ENCODE data around the gene DBI.
"Not testable (repeated sequence)": the region's sequence is repeated elsewhere in the genome, so short reads cannot be mapped to it uniquely, and the experiment has no call there.

The DBI gene

DNA sequence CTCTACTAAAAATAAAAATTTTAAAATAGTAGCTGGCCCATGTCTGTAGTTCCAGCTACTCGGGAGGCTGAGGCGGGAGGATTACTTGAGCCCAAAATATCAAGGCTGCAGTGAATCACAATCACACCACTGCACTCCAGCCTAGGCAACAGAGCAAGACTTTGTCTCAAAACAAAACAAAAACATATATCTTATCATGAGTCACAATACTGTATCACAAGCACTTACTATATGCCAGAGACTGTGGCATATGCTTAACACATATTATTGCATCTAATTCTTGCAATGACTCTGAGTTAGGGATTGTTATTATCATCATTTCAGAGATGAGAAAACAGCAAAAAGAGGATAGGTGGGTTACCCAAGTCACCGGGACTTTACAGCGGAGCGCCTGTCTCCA, 35.3 kb downstream of the DBI start:
- no peak for DNase-seq (ENCODE audit: low read depth in 2 of 2)

DNA sequence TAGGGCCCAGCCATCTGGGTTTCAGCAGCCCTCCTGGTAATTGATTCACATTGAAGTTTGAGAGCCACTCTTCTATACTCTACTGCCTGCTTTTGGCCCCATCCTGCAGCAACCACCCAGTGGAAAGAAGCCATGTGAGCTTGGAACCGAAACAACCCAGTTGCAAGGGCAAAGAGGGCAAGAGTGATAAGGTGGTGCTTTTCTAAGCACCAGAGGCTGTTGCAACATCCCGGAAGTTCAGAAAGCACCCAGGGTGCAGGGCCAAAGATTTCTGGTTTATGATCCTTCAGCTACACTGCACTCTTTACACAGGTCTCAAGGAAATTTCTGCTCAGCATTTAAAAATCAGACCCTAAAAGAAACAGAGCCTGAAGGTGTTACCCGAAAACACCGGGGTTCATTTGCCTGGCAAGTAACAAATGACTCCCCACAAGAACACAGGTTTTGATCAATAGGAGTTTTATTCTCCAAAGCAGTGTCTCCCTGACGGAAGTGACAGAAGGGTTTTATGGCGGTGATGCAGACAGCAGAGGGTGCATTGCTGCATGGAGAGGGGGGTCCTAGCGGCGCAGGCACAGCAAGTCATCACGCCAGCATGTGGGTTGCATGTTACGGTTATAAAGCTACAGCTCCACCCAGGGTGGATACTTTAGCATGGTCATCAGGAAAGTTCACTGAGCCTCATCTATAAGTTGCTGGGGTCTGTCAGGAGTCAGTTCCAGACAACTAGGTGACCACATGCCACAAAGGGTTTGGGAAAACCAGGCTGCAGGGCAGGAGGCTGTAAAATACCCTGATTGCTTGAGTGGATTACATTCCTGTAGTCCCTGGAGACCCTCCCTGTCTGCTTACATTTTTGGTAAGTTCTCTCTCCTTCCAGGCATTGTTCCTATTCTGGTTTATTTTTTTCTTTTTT, 36.1 kb downstream of the DBI start:
- DNase-seq (ENCODE audit: low read depth in 2 of 2): no peak

DNA sequence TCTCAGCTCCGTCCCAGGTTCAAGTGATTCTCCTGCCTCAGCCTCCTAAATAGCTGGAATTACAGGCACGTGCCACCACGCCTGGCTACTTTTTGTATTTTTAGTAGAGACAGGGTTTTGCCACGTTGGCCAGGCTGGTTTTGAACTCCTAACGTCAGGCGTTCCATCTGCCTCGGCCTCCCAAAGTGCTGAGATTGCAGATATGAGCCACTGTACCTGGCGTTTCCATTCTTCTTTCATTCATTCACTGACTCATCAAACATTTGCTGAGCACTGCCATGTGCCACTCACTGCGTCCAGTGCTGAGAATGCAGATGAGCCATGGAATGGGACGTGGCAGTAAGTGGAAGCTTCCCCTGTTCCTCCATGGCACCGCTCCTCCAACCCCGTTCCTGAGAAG, 36.8 kb downstream of the DBI start:
- DNase-seq (ENCODE audit: low read depth in 2 of 2): not testable (repeated sequence)

DNA sequence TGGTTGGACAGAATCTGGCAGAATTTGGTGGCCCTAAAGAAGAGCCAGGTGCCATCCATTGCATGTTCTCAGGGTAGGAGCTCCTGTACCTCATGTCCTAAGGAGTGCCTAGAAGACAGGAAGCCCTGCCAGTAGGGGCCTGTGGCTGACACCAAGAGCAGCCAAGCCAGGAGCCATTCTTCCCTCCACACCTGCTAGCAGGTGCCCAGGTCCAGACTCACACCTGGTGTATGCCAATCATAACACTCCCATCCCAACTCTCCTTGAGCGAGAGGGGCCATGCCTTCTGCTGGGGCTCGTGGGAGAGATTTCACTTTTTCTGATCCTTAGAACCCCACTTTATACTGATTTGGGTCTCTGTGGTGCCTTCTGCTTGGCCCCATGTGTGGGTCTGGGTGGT, 38.4 kb downstream of the DBI start:
- DNase-seq (ENCODE audit: low read depth in 2 of 2): no peak

DNA sequence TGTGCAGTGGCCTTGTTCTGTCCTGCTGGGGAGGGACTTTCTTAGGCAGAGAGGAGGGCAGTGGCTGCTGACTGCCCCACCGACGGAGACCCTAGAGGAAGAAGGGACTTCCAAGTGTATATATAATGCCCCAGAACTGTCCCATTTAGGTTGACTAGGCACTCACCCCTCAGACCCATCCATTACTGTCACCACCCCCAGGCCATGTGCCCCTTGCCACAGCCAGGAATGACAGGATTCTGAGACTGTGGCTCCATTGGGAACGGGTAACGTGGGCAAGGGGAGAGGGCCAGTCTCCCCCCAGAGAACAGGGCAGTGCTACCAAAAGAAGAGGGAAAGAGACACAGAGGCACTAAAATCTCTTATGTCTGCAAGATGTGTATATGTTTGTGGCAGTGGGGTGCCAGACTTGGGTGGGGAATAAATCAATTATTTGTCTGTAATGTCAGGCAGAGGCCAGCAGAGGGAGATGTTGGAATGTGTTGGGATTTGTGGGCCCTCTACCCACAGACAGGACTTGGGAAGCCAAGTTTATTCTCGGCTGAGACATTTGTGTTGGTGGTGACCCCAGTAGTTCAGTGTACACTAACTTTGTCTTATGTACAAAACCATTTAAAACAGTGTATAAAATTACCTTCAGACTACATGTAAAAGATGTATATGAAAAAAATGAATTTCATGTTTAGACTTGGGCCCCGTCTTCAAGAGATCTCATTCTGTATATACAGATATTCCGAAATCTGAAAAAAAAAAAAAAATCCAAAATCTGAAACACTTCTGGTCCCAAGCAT, 40.8 kb downstream of the DBI start:
- DNase-seq (ENCODE audit: low read depth in 2 of 2): peak in 1 of 2 donors; percentile 9

DNA sequence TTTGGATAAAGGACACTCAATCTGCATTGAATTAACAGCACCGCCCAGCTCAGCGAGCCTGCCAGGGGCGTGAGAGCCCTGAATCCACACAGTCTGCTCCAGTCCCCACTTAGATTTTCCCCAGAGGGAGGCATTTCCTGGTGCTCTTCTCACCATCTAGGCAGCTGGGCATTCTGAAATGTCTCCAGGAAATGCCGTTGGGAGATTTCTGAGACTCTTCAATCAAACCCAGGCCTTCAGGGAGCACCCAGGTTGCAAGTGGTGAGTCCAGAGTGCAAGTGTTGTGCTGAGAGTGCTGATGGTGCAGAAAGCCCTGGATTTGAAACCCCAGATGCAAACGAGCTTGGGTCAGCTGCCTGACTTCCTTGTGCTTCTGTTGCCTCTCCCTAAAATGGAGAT, 41.4 kb downstream of the DBI start:
- DNase-seq (ENCODE audit: low read depth in 2 of 2): no peak

DNA sequence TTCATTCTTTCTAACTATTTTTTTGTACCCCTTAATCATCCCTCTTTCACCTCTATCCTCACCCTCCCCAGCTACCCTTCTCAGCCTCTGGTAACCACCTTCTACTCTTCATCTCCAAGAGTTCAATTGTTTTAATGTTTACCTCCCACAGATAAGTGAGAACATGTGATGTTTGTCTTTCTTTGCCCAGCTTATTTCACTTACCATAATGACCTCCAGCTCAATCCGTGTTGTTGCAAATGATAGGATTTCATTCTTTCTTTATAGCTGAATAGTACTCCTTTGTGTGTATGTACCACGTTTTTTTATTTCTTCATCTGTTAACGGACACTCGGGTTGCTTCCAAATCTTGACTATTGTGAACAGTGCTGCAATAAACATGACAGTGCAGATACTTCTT, 42.7 kb downstream of the DBI start:
- DNase-seq (ENCODE audit: low read depth in 2 of 2): no peak

DNA sequence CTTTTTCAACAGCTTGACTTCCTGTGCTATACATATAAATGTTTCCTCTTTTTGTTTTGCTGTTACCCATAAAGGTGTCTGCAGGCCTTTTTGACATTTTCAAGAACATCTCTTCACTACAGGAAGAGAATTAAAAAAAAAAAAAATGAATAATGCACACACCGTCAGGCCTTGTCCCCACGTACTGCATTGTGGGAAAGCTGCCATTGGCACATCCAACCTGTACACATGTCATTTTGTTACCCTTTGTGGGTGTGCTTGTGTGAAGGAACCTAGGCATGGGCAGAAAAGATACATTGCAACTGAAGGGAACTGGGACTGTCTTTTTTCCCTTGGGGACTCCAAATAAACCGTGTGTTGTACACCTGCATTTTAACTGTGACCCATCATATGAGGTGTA, 48.1 kb downstream of the DBI start:
- no peak for DNase-seq (ENCODE audit: low read depth in 2 of 2)

DNA sequence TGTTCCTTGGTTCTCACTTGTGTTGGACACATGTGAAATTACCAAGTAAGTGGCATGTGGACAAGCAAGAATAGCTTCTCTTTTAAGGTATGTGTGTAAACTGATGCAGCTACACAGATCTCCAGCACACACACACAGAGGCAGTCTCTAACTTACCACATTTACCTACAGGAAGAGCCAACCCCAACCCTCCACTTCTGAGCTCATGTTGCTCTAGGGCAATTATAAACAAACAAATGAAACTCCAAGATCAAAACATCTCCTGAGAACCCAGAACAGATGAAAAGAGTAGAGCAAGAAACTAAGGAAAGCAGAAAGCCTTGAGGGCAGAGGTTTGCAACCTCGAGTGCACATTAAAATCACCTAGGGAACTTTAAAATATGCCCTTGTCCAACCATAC, 48.9 kb downstream of the DBI start:
- no peak for DNase-seq (ENCODE audit: low read depth in 2 of 2)

DNA sequence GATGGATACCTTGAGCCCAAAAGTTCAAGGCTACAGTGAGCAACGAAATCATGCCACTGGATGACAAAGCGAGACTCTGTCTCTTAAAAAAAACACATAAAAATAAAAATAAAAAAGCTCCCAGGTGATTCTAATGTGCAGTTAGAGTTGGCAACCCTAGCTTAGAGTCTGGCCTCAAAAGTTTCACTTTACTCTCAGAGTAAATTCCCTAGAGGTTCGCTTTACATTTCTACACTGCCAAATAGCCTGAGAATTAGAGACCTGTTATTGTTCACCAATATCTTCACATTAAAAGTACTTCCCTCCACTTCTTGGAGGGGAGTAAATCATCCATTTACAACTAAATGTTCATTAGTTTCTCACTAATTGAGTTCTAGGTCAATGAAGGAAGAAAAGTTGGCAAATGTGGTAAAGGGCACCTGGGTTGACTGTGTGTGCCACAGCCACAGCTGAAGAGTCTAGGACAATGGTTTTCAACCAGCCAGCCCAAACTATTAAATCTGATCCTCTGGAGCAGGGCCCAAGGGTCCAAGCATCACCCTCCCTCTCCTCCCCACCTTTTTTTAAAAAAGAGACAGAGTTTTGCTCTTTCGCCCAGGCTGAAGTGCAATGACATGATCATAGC, 49.6 kb downstream of the DBI start:
- no peak for DNase-seq (ENCODE audit: low read depth in 2 of 2)

DNA sequence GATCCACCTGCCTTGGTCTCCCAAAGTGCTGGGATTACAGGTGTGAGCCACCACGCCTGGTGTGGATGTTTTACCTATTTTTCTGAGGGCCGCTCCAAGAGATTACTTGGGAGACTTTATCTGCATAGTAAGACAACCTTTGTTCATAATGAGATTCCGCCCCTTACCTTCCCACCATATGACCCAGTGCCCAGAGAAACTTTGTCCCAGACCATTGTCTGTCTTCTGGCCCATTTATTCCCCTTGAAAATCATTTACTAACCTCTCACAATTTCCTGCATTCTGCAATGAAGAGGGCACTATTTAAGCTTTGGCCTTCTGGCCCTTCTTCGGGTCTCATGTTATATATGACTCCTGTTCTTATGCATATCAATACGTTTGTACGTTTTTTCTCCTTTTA, 51.1 kb downstream of the DBI start:
- no peak for DNase-seq (ENCODE audit: low read depth in 2 of 2)

DNA sequence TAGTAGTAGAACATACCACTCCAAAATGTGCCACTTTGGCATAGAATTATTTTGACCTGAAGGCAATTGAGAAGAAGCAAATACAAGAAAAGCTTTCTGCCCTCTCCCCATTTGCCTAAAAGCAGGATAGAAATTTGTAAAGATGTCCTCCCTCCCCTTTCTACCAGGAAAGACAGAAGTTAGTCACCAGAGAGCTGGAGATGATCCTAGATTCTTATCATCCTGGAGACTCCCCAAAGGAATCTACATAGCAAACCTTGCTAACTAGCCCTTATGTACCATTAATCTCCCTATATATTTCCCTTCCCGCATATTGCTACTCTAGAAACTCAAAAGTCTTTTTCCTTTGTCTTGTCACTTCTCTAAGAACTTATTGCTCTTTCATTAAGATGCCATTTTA, 52.3 kb downstream of the DBI start:
- DNase-seq (ENCODE audit: low read depth in 2 of 2): no peak

DNA sequence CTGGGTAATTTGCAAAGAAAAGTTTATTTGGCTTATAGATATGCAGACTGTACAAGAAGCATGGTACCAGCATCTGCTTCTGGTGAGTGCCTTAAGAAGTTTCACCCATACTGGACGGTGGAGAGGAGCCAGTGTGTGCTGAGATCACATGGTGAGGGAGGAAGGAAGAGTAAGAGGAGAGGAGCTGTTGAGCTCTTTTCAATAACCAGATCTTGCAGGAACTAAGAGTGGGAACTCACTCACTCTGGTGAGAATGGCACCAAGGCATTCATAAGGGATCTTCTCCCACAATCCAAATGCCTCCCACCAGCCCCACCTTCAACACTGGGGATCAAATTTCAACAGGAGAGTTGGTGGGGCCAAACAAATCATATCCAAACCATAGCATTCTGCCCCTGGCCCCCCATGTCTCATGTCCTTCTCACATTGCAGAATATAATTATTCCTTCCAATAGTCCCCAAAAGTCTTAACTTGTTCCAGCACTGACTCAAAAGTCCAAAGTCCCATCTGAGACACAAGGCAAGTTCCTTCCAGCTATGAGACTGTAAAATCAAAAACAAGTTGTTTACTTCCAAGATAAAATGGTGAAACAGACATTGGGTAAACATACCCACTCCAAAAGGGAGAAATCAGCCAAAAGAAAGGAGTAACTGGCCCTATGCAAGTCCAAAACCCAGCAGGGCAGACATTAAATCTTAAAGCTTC, 53.2 kb downstream of the DBI start:
- no peak for DNase-seq (ENCODE audit: low read depth in 2 of 2)

DNA sequence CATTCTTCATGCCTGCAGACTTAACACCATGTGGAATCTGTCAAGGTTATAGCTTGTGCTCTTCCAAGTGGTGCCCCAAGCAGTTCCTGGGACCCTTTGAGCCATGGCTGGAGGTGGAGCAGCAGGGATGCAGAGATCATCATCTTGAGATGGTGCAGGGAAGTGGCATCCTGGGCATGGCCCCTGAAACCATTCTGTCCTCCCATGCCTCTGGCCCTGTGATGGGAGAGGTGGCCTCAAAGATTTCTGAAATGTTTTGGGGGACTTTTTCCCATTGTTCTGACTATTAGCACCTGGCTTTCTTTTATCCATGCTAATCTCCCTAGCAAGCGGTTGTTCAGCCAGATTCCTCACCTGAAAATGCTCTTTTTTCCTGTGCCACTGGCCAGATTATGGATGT, 54.5 kb downstream of the DBI start:
- DNase-seq (ENCODE audit: low read depth in 2 of 2): no peak

DNA sequence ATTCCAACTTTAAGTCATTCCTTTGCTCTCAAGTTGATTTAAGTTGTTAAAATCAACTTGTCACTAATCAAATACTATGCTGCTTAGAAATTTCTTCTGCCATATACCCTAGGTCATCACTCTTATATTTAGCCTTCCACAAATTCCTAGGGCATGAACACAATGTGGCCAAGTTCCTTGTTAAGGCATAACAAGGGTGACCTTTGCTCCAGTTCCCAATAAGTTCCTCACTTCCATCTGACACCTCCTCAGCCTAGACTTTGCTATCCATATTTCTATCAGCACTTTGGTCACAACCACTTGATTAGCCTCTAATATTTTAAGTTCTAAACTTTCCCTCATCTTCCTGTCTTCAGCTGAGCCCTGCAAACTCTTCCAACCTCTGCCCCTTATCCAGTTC, 55.0 kb downstream of the DBI start:
- no peak for DNase-seq (ENCODE audit: low read depth in 2 of 2)
